Activated CD4-positive, alpha-beta T cell treated with anti-CD3 and anti-CD28 coated beads, Interleukin-2, amount 10 ng/mL, durations not matched to agents 7 days and 5 days (primary cell): ENCODE measurements around the gene KPNA5. TPM values are rescaled to one million over a fixed set of nuclear protein-coding genes. Genes with fewer than 3 reads are reported as not detected.
A peak's percentile ranks its signal among the peaks of the same experiment; 100 is the strongest.
"Not testable (repeated sequence)": the region's sequence is repeated elsewhere in the genome, so short reads cannot be mapped to it uniquely, and the experiment has no call there.

ENCODE experiments used
- CTCF ChIA-PET: fragments of 350-600 bp; sonication (Branson Sonifier 250); formaldehyde crosslinking; loops from one replicate; lab custom pipeline; 2021; ENCODE audit warnings: antibody characterized with exemption; lab: Charles Lee
- POLR2A ChIA-PET: fragments of 350-600 bp; sonication (Branson Sonifier 250); formaldehyde crosslinking; loops from one replicate; lab custom pipeline; 2021; ENCODE audit warnings: antibody characterized with exemption; lab: Charles Lee
- DNase-seq: peaks from one replicate; pipeline ENCODE4 v3.0.0-alpha.2; 2020
- H3K27ac Mint-ChIP-seq: one replicate; pipeline ENCODE4 v1.8.0; 2021; ENCODE audit warnings: mild to moderate bottlenecking, moderate library complexity, mixed read lengths
- H3K27me3 Mint-ChIP-seq: one replicate; pipeline ENCODE4 v1.8.0; 2021; ENCODE audit warnings: mixed read lengths
- H3K36me3 Mint-ChIP-seq: one replicate; pipeline ENCODE4 v1.8.0; 2021; ENCODE audit warnings: low read depth, mixed read lengths
- H3K4me1 Mint-ChIP-seq: one replicate; pipeline ENCODE4 v1.8.0; 2021; ENCODE audit warnings: mixed read lengths
- H3K4me3 Mint-ChIP-seq: one replicate; pipeline ENCODE4 v1.8.0; 2021; ENCODE audit warnings: mild to moderate bottlenecking, moderate library complexity, mixed read lengths
- H3K9me3 Mint-ChIP-seq: one replicate; pipeline ENCODE4 v1.8.0; 2021; ENCODE audit warnings: mixed read lengths
- total RNA-seq, 2 experiments: library from RNA; stranded (reverse); gene quantifications; one replicate each; pipeline ENCODE4 v1.2.3, GENCODE V29; 2021

Gene KPNA5
- total RNA-seq, 2 experiments from 2014 or later: 10.1 to 14.1 TPM

DNA sequence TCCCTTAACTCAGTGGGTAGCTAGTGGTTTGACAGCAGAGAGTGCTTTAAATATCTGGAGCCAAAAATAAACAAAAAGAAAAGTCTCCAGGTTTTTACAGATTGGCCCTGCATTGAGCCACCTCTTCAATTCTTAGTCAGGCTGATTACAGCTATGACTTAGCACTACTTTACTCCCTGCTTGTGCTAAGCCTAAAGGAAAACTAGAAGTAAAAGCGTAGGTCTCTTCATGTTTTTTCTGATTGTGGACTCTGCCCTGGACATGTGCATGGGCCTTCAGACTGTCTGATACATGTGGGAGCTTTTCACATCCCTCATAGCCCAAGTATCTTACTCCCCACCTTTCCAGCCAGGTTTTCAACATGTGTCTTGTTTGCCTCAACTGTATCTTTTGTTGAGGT lies 33.3 kb downstream of the KPNA5 start:
- Mint-ChIP-seq H3K27ac (no peak overlapping the region), H3K4me1 (no peaks in the 10 kb centered on the region), H3K36me3 (peaks cover 58% of the 10 kb centered on the region), H3K27me3 (no peaks in the 10 kb centered on the region), H3K9me3 (no peaks in the 10 kb centered on the region), H3K4me3 (no peak overlapping the region)
- DNase-seq: no peak
- CTCF ChIA-PET: interaction anchor here (1.7 kb wide), 1 partner anchor 12 kb away, joined by 3 read pairs; no protein-coding TSS in a partner anchor
- POLR2A ChIA-PET: no interaction called here

DNA sequence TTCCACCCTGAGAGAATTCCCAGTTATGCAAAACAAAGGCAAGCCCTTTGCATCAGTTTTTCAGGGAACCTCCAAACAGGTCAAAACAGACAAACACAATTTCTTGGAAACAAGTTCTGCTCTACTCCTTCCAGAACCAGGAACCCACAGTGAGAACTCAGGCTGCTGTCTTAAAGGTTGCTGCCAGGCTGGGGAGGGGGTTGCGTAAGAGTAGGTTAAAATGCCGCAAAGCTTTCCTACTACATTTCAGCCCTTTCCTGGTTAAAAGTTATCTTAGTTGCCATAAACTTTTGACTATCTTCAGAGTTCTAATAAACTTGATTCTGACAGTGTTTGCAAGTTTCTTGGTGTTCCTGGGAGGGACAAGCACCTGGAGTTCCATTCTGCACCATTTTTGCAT lies 33.8 kb downstream of the KPNA5 start:
- no peaks in the 10 kb centered on the region for H3K9me3 Mint-ChIP-seq
- no peak overlapping the region for H3K4me3 Mint-ChIP-seq
- H3K27me3 Mint-ChIP-seq: no peaks in the 10 kb centered on the region
- H3K27ac Mint-ChIP-seq: no peak overlapping the region
- CTCF ChIA-PET: interaction anchor here (1.7 kb wide), 1 partner anchor 12 kb away, joined by 3 read pairs; no protein-coding TSS in a partner anchor
- POLR2A ChIA-PET: no interaction called here
- H3K4me1 Mint-ChIP-seq: no peaks in the 10 kb centered on the region
- DNase-seq: no peak
- H3K36me3 Mint-ChIP-seq: peaks cover 56% of the 10 kb centered on the region

GRCh38 chr6:116726947-116727346 lies 45.9 kb downstream of the KPNA5 start:
- H3K27ac Mint-ChIP-seq: no peak overlapping the region
- H3K4me3 Mint-ChIP-seq: no peak overlapping the region
- no peaks in the 10 kb centered on the region for H3K27me3 Mint-ChIP-seq
- no peaks in the 10 kb centered on the region for H3K4me1 Mint-ChIP-seq
- CTCF ChIA-PET: interaction anchor here (1.2 kb wide), 1 partner anchor 12 kb away, joined by 3 read pairs; no protein-coding TSS in a partner anchor
- peaks cover 43% of the 10 kb centered on the region for H3K36me3 Mint-ChIP-seq
- POLR2A ChIA-PET: no interaction called here
- no peaks in the 10 kb centered on the region for H3K9me3 Mint-ChIP-seq
- DNase-seq: no peak

DNA sequence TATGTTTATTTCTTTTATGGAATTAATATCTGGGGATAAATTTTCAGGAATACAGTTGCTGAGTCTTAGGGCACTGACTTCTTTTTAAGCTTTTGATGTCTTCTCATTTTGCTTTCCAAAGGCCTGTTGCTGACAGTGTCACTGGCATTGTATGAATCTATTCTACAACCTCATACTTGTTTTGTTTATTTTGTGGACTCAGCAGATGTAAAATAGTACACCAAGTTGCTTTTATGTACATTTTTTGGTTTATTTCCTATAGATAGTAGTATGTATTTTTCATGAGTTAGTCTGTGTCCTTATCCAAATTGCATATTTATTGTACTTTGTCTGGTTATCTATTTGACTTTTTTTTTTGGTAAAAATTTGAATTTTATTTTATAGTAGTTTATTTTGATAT lies 49.5 kb downstream of the KPNA5 start:
- DNase-seq: no peak
- H3K36me3 Mint-ChIP-seq: peaks cover 34% of the 10 kb centered on the region
- H3K9me3 Mint-ChIP-seq: no peaks in the 10 kb centered on the region

GRCh38 chr6:116737004-116737403 lies 56.0 kb downstream of the KPNA5 start:
- Mint-ChIP-seq H3K4me1 (no peaks in the 10 kb centered on the region), H3K36me3 (peaks cover 29% of the 10 kb centered on the region), H3K27me3 (no peaks in the 10 kb centered on the region), H3K4me3 (no peak overlapping the region), H3K27ac (no peak overlapping the region), H3K9me3 (peaks cover 17% of the 10 kb centered on the region)
- POLR2A ChIA-PET: no interaction called here
- CTCF ChIA-PET: no interaction called here
- no peak for DNase-seq

More for the DNA sequence above, 49.5 kb downstream of the KPNA5 start:
- Mint-ChIP-seq H3K4me3 (no peak overlapping the region), H3K27me3 (no peaks in the 10 kb centered on the region), H3K27ac (no peak overlapping the region), H3K4me1 (no peaks in the 10 kb centered on the region)
- ChIA-PET POLR2A (no interaction called here), CTCF (no interaction called here)

DNA sequence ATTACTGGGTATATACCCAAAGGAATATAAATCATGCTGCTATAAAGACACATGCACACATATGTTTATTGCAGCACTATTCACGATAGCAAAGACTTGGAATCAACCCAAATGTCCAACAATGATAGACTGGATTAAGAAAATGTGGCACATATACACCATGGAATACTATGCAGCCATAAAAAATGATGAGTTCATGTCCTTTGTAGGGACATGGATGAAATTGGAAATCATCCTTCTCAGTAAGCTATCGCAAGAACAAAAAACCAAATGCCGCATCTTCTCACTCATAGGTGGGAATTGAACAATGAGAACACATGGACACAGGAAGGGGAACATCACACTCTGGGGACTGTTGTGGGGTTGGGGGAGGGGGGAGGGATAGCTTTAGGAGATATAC lies 59.5 kb downstream of the KPNA5 start:
- Mint-ChIP-seq H3K9me3 (peaks cover 17% of the 10 kb centered on the region), H3K36me3 (peaks cover 19% of the 10 kb centered on the region)
- H3K4me3 Mint-ChIP-seq, POLR2A ChIA-PET, H3K27ac Mint-ChIP-seq, H3K4me1 Mint-ChIP-seq, DNase-seq, CTCF ChIA-PET, H3K27me3 Mint-ChIP-seq: not testable (repeated sequence)

GRCh38 chr6:116741571-116741970 lies 60.6 kb downstream of the KPNA5 start:
- no peak for DNase-seq
- peaks cover 14% of the 10 kb centered on the region for H3K36me3 Mint-ChIP-seq
- no peaks in the 10 kb centered on the region for H3K27me3 Mint-ChIP-seq
- H3K4me3 Mint-ChIP-seq: no peak overlapping the region
- peaks cover 11% of the 10 kb centered on the region for H3K9me3 Mint-ChIP-seq
- ChIA-PET CTCF (no interaction called here), POLR2A (no interaction called here)
- no peak overlapping the region for H3K27ac Mint-ChIP-seq
- no peaks in the 10 kb centered on the region for H3K4me1 Mint-ChIP-seq

DNA sequence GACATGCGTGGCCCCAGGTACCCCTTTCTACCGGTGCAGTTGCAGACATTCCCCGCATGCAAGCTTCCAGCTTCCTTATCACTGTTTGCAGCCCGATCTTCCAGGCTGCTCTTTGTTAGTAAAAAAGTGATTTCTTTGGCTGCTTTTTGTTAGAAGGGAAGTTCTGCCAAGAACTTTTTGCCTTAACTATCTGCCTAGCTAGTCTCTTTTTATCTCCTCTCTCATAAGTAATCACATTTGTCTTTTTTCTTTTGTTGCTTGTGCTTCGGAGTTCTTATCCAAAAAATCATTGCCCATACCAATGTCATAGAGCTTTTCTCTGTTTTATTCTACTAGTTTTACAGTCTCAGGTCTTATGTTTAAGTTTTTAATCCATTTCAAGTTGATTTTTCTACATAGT lies 64.2 kb downstream of the KPNA5 start:
- ChIA-PET POLR2A (no interaction called here), CTCF (no interaction called here)
- Mint-ChIP-seq H3K4me1 (no peaks in the 10 kb centered on the region), H3K4me3 (no peak overlapping the region), H3K9me3 (no peaks in the 10 kb centered on the region), H3K27ac (no peak overlapping the region), H3K36me3 (no peaks in the 10 kb centered on the region), H3K27me3 (peaks cover 7% of the 10 kb centered on the region)
- DNase-seq: no peak

DNA sequence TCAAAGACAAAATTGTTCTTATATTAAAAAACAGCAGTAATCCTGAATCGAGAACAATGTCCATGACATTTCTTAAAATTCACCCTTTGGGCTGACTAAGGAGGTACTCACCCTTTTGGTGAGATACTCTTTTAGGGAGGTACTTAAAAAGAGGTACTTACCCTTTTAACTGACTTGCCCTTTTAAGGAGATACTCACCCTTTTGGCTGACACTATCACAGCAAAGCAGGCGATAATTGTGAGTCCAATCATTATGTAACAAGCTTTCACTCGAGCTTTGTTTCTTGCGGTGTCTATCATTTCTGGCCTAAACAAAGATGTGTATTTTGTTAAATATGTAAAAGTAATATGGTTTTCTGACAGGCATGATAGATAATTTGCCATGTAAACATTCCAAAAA lies 80.8 kb downstream of the KPNA5 start:
- peaks cover 56% of the 10 kb centered on the region for H3K27me3 Mint-ChIP-seq
- peaks cover 11% of the 10 kb centered on the region for H3K4me1 Mint-ChIP-seq
- DNase-seq: no peak
- H3K36me3 Mint-ChIP-seq: no peaks in the 10 kb centered on the region
- H3K9me3 Mint-ChIP-seq: no peaks in the 10 kb centered on the region
- ChIA-PET POLR2A (no interaction called here), CTCF (no interaction called here)
- H3K4me3 Mint-ChIP-seq: no peak overlapping the region
- no peak overlapping the region for H3K27ac Mint-ChIP-seq

GRCh38 chr6:116762235-116762634 lies 81.2 kb downstream of the KPNA5 start:
- no peaks in the 10 kb centered on the region for H3K36me3 Mint-ChIP-seq
- no peak overlapping the region for H3K4me3 Mint-ChIP-seq
- DNase-seq: no peak
- no peaks in the 10 kb centered on the region for H3K9me3 Mint-ChIP-seq
- ChIA-PET CTCF (no interaction called here), POLR2A (no interaction called here)
- peaks cover 11% of the 10 kb centered on the region for H3K4me1 Mint-ChIP-seq
- no peak overlapping the region for H3K27ac Mint-ChIP-seq
- peaks cover 61% of the 10 kb centered on the region for H3K27me3 Mint-ChIP-seq

DNA sequence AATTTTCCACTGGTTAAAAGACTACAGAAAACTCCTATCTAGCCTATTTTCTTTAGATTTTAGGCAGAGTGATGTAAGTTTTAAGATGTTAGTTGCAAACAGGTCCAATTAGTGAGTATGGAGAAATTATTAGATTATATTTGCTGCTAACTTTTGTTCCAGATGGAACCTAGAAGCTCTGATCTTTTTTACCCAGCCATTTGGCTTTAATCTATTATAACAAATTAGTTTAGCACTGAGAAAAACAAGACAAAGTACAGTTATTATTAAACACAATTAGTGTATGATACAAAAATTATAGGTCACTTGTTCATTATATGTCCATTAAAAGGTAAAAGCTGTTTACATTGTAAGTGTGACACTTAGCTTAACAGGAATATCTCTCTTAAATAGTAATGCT lies 82.0 kb downstream of the KPNA5 start:
- POLR2A ChIA-PET: no interaction called here
- peaks cover 61% of the 10 kb centered on the region for H3K27me3 Mint-ChIP-seq
- H3K4me3 Mint-ChIP-seq: no peak overlapping the region
- CTCF ChIA-PET: interaction anchor here (1.0 kb wide), 1 partner anchor 9 kb away, joined by 4 read pairs; no protein-coding TSS in a partner anchor
- H3K27ac Mint-ChIP-seq: no peak overlapping the region
- H3K36me3 Mint-ChIP-seq: no peaks in the 10 kb centered on the region
- DNase-seq: no peak
- no peaks in the 10 kb centered on the region for H3K9me3 Mint-ChIP-seq
- H3K4me1 Mint-ChIP-seq: peaks cover 11% of the 10 kb centered on the region

DNA sequence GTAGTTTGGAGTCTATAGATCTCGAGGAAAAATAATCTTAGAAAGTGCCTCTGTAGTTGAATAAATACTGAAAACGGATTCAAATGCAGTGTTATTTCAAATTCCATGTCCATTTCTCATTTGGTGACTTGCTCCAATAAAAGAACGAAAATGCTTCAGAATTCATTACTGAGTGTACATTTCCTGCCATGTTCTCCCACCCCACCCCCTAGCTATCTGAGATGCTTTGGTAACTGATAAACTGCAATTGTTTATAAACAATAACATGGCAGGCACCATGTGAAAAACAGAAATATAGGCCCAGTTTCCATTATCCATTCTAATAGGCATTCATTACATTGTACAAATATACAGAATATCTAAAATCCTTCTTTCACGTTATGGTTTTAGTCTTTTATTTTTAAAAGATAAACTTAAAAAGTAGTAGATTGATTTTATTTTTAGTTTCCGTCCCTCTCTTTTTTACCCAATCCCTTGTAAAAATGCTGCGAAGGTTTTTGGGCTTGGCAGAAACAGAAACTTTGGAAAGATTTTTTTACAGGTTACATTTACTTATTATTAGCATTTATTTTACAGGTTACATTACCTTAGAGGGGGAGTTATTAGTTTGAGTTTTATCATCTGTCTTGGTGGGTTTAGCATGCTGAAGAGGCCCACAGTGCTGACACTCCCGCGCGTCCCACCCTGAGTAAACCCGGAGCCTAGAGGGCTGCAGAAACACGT lies 83.1 kb downstream of the KPNA5 start:
- Mint-ChIP-seq H3K4me1 (peaks cover 11% of the 10 kb centered on the region), H3K9me3 (no peaks in the 10 kb centered on the region), H3K4me3 (no peak overlapping the region), H3K27me3 (peaks cover 64% of the 10 kb centered on the region), H3K27ac (no peak overlapping the region), H3K36me3 (no peaks in the 10 kb centered on the region)
- ChIA-PET CTCF (interaction anchor here (0.6 to 1.0 kb wide), 2 partner anchors 10 to 29 kb away, joined by 3 to 4 read pairs; no protein-coding TSS in a partner anchor), POLR2A (no interaction called here)
- no peak for DNase-seq

DNA sequence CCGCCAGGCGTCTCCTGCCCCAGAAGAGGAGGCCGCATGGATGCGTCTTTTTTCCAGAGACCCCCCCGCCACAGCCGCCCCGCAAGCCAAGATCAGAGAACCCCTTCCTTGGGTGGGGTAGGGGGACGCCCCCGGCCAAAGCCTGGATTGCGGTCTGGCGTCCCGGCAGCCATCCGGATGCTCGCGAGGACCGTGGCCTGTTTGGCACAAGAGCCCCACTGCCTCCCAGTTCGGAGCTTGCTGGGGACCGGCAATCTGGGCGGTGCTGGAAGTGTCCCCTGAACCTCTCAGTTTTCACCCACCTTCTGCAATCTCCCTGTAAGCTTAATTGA lies 83.6 kb downstream of the KPNA5 start:
- peak overlapping the region; percentile 25 for H3K4me3 Mint-ChIP-seq
- peaks cover 65% of the 10 kb centered on the region for H3K27me3 Mint-ChIP-seq
- no peak overlapping the region for H3K27ac Mint-ChIP-seq
- ChIA-PET CTCF (no interaction called here), POLR2A (no interaction called here)
- H3K36me3 Mint-ChIP-seq: no peaks in the 10 kb centered on the region
- no peaks in the 10 kb centered on the region for H3K9me3 Mint-ChIP-seq
- H3K4me1 Mint-ChIP-seq: peaks cover 11% of the 10 kb centered on the region
- no peak for DNase-seq
